ENCODE measurements around the gene RFTN1. TPM values are rescaled to one million over a fixed set of nuclear protein-coding genes. Genes with fewer than 3 reads are reported as not detected.

Gene RFTN1
- 21.2 TPM for total RNA-seq (ENCODE audit: insufficient read depth, low replicate concordance)

GRCh38 chr3:16513141-16514020 is at the start of gene RFTN1:
TSS of gene RFTN1 (minus strand) at chr3:16513699. CDS start at chr3:16493869, 19,830 bp downstream.
- peak; percentile 78 for DNase-seq (ENCODE audit: low spot score)

- no peak for DNase-seq (ENCODE audit: low spot score)
These were observed 46.3 kb upstream of the RFTN1 start for GRCh38 chr3:16559653-16560365.

- no peak for DNase-seq (ENCODE audit: low spot score)
These were observed 40.6 kb upstream of the RFTN1 start for GRCh38 chr3:16554126-16554525.

- DNase-seq (ENCODE audit: low spot score) = no peak
These were observed 39.3 kb upstream of the RFTN1 start for GRCh38 chr3:16552757-16553156.

- no peak for DNase-seq (ENCODE audit: low spot score)
These were observed 38.0 kb upstream of the RFTN1 start for GRCh38 chr3:16551342-16551976.

- peak; percentile 89 for DNase-seq (ENCODE audit: low spot score)
These were observed 37.3 kb upstream of the RFTN1 start for GRCh38 chr3:16550676-16551341.

GRCh38 chr3:16550305-16550675 is 36.8 kb upstream of the RFTN1 start:
- DNase-seq (ENCODE audit: low spot score) = no peak

- DNase-seq (ENCODE audit: low spot score) = no peak
These were observed 35.2 kb upstream of the RFTN1 start for GRCh38 chr3:16548721-16549120.

- no peak for DNase-seq (ENCODE audit: low spot score)
These were observed 34.3 kb upstream of the RFTN1 start for GRCh38 chr3:16547561-16548357.

- no peak for DNase-seq (ENCODE audit: low spot score)
These were observed 32.9 kb upstream of the RFTN1 start for GRCh38 chr3:16546186-16547010.

- DNase-seq (ENCODE audit: low spot score) = peak; percentile 8
These were observed 32.1 kb upstream of the RFTN1 start for GRCh38 chr3:16545413-16546185.

- no peak for DNase-seq (ENCODE audit: low spot score)
These were observed 29.9 kb upstream of the RFTN1 start for GRCh38 chr3:16543242-16543864.

- DNase-seq (ENCODE audit: low spot score) = no peak
These were observed 25.0 kb upstream of the RFTN1 start for GRCh38 chr3:16538507-16538906.

- no peak for DNase-seq (ENCODE audit: low spot score)
These were observed 23.5 kb upstream of the RFTN1 start for GRCh38 chr3:16536996-16537395.

- no peak for DNase-seq (ENCODE audit: low spot score)
These were observed 22.8 kb upstream of the RFTN1 start for GRCh38 chr3:16536344-16536663.

GRCh38 chr3:16534640-16535262 is 21.3 kb upstream of the RFTN1 start:
- peak; percentile 87 for DNase-seq (ENCODE audit: low spot score)

GRCh38 chr3:16533928-16534574 is 20.6 kb upstream of the RFTN1 start:
- DNase-seq (ENCODE audit: low spot score) = no peak

GRCh38 chr3:16529264-16529663 is 15.8 kb upstream of the RFTN1 start:
- no peak for DNase-seq (ENCODE audit: low spot score)

Measured in umbilical cord (tissue), 2 donors.